Upper lobe of left lung (tissue), 6 donors: ENCODE measurements around the gene SUCLG1. TPM values are rescaled to one million over a fixed set of nuclear protein-coding genes. Genes with fewer than 3 reads are reported as not detected.

Experiments
- ATAC-seq, 2 donors: fragments of 200-7000 bp; cut with Tn5 transposase; one replicate each; pipeline ENCODE4 v1.9.1; 2022; ENCODE audit warnings: mild to moderate bottlenecking in 2 of 2, moderate library complexity in 2 of 2; ENCODE audit not compliant: low FRiP score in 2 of 2
- DNase-seq, 2 donors: peaks; one replicate each; pipeline ENCODE4 v3.0.0-alpha.2; 2019 to 2020
- H3K27ac ChIP-seq, 4 donors: fragments of 200-600 bp; sonication (generic); one replicate each; pipeline ENCODE4 v1.5.1; 2016 to 2019
- H3K27me3 ChIP-seq, 4 donors: fragments of 200-600 bp; sonication (generic); one replicate each; pipeline ENCODE4 v1.5.1; 2017 to 2019
- H3K36me3 ChIP-seq, 4 donors: fragments of 200-600 bp; sonication (generic); one replicate each; pipeline ENCODE4 v1.5.1; 2016 to 2019
- H3K4me1 ChIP-seq, 4 donors: fragments of 200-600 bp; sonication (generic); one replicate each; pipeline ENCODE4 v1.5.1; 2018 to 2019
- H3K4me3 ChIP-seq, 4 donors: fragments of 200-600 bp; sonication (generic); one replicate each; pipeline ENCODE4 v1.5.1; 2017 to 2019; ENCODE audit warnings: mild to moderate bottlenecking in 2 of 4, moderate library complexity in 1 of 4
- H3K9me3 ChIP-seq, 4 donors: fragments of 200-600 bp; sonication (generic); one replicate each; pipeline ENCODE4 v1.5.1; 2018 to 2019
- EP300 ChIP-seq, 4 donors: sonication (generic); formaldehyde crosslinking; IDR thresholded peaks; one replicate each; pipeline ENCODE4 v1.5.1; 2017; ENCODE audit warnings: antibody characterized with exemption in 4 of 4, control low read depth in 2 of 4
- POLR2A ChIP-seq, 4 donors: fragments of 450-650 bp; IDR thresholded peaks; one replicate each; pipeline ENCODE4 v1.5.1; 2016 to 2017; ENCODE audit warnings: antibody characterized with exemption in 4 of 4, mild to moderate bottlenecking in 2 of 4
- POLR2AphosphoS5 ChIP-seq, 2 donors: sonication (generic); formaldehyde crosslinking; IDR thresholded peaks; one replicate each; pipeline ENCODE4 v1.5.1; 2017; ENCODE audit warnings: antibody characterized with exemption in 2 of 2
- WGBS, 2 donors: methylation state at CpG; one replicate each; pipeline ENCODE4 v1.1.5; 2017 to 2018; 5-methylcytosine and 5-hydroxymethylcytosine counted together
- total RNA-seq, 6 donors: library from RNA; depleted of rRNA in 4 of 6; stranded (reverse); fragments of >200 nt in 4 of 6; gene quantifications; one replicate each; pipeline versions ENCODE4 v1.1.0 to v1.2.1, GENCODE V29; 2016 to 2021
- TF ChIP-seq, protein P1 (sequence below), 6 experiments: fragments of 450-650 bp in 4 of 6; fragments of 200-600 bp in 2 of 6; sonication (generic) in 2 of 6; IDR thresholded peaks; one replicate each; pipeline ENCODE4 v1.5.1; 2016 to 2019; ENCODE audit warnings: antibody characterized with exemption in 6 of 6
- donor health status: DM: no; HTN: no; CAD: no; lungs with moderate emphysema.
- donor health status: DM: no; HTN: yes; CAD: no; lungs with severe emphysema.

SUCLG1 gene
- total RNA-seq, 6 donors from 2014 or later = 25.6 to 80.4 (median 55.3) TPM

DNA sequence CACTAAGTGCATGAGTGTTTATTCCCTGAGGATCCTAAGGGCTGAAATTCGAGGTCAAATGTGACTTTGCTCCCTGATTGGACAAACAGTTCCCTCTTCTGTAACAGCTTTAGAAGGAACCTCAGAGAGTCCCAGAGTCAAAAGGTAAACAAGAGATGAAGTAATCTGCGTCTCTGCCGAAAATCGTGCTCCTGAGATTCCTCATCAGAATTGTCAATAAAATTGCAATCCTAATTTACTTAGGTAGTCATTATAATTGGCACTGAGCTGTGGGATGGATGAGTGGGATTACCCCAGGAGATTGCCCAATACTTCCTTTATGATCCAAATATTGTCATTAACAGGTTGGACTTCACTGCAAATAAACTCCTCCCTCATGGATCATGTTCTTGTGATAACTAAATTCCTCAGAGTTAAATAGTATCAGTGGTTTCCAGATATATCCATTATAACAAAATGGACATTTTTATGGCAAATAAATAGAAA, 907 bp upstream of the SUCLG1 start:
- H3K4me3 ChIP-seq = peak overlapping the region; percentile 84 to 100 (median 90)
- TF ChIP-seq, protein P1, sequence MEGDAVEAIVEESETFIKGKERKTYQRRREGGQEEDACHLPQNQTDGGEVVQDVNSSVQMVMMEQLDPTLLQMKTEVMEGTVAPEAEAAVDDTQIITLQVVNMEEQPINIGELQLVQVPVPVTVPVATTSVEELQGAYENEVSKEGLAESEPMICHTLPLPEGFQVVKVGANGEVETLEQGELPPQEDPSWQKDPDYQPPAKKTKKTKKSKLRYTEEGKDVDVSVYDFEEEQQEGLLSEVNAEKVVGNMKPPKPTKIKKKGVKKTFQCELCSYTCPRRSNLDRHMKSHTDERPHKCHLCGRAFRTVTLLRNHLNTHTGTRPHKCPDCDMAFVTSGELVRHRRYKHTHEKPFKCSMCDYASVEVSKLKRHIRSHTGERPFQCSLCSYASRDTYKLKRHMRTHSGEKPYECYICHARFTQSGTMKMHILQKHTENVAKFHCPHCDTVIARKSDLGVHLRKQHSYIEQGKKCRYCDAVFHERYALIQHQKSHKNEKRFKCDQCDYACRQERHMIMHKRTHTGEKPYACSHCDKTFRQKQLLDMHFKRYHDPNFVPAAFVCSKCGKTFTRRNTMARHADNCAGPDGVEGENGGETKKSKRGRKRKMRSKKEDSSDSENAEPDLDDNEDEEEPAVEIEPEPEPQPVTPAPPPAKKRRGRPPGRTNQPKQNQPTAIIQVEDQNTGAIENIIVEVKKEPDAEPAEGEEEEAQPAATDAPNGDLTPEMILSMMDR (IDR thresholded peaks at IDR 0.05) = no peak
- no peak for TF ChIP-seq POLR2A (IDR thresholded peaks at IDR 0.05)
- TF ChIP-seq POLR2AphosphoS5 (IDR thresholded peaks at IDR 0.05) = no peak
- H3K27me3 ChIP-seq = no peaks in the 10 kb centered on the region
- DNase-seq = no peak
- H3K9me3 ChIP-seq = no peaks in the 10 kb centered on the region
- peaks cover 25 to 39% (median 30%) of the 10 kb centered on the region in 4 donors for H3K4me1 ChIP-seq
- peak overlapping the region in 3 of 4 donors; percentile 92 to 95 (median 94) for H3K27ac ChIP-seq
- ATAC-seq = peak in 1 of 2 donors; percentile 25
- H3K36me3 ChIP-seq = no peaks in the 10 kb centered on the region
- WGBS, 2 donors = 8 to 14% methylated on average over 4 of the region's 4 CpGs

DNA sequence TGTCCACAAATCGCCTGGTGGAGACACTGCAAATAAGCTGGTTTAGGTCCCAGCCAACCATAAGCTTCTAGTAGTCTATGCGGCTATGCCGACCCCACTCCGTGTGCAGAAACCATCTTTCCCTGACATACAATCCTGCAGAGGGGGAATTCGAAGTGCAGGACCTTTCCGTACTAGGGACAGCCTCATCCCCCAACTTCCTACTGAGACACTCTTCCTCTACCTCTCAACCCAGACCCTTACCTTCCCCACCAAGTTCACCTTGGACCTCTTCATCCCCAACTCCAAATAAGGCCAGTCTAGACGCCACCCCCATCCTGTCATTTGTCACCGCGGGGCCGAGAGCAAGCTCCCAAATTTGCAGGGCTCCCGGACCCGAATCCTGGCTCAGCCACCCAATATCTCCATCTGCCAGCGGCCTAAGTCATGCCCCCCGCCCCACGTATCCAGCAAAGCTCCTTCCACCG, 496 bp downstream of the SUCLG1 start:
- ATAC-seq (peak; percentile 36 to 65), DNase-seq (peak in 1 of 2 donors; percentile 36)
- no peak for TF ChIP-seq POLR2A (IDR thresholded peaks at IDR 0.05)
- TF ChIP-seq, protein P1 (IDR thresholded peaks at IDR 0.05) = no peak
- TF ChIP-seq EP300 (IDR thresholded peaks at IDR 0.05) = no peak
- TF ChIP-seq POLR2AphosphoS5 (IDR thresholded peaks at IDR 0.05) = no peak
- Histone ChIP-seq H3K9me3 (no peaks in the 10 kb centered on the region), H3K36me3 (no peaks in the 10 kb centered on the region), H3K27me3 (no peaks in the 10 kb centered on the region), H3K4me1 (peaks cover 25 to 46% (median 30%) of the 10 kb centered on the region in 4 donors), H3K4me3 (peak overlapping the region; percentile 84 to 100 (median 90)), H3K27ac (peak overlapping the region; percentile 85 to 95 (median 93))
- 0 to 1% methylated on average over 13 to 16 of the region's 16 CpGs for WGBS, 2 donors

DNA sequence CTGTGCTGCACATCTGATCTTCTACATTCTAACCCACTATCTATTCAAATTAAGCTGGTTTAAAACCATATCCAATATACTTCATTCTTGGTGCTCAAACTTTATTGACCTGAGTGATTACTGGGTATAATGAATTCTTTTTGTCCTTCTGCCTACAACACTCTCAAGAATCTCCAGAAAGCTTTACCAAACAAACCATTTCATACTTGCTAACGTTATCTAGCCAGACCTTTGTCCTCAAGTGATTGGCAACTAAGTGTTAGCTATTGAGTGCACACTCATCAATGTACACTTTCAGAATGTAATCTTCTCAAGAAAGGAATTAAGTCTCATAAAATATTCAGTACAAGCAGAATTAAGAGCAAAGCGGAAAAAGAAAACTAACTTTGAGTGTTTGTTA, 1.4 kb downstream of the SUCLG1 start:
- H3K4me1 ChIP-seq = peaks cover 25 to 49% (median 30%) of the 10 kb centered on the region in 4 donors

DNA sequence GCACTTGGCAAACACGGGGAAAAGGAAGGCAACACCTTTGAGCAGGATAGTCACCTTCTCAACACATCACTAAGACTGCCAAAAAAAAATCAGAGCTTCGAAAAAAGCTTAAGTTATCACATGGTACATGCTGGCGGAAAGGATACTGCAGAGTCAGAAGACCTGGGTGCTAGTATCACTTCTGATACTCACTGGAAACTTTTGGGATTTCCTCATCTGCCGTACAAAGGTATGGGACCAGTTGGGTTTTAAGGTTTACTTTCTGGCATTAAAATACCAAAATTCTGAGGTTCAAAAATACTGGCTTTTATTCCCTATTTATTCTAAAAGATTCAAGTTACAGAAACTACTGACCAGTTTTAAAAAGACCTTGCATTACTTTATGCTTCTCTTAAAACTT, 2.9 kb downstream of the SUCLG1 start:
- Histone ChIP-seq H3K4me1 (peaks cover 25 to 59% (median 31%) of the 10 kb centered on the region in 4 donors), H3K4me3 (no peak overlapping the region), H3K27me3 (no peaks in the 10 kb centered on the region), H3K27ac (no peak overlapping the region), H3K9me3 (no peaks in the 10 kb centered on the region), H3K36me3 (no peaks in the 10 kb centered on the region)
- no peak for TF ChIP-seq POLR2AphosphoS5 (IDR thresholded peaks at IDR 0.05)
- TF ChIP-seq, protein P1 (IDR thresholded peaks at IDR 0.05) = no peak
- no peak for TF ChIP-seq EP300 (IDR thresholded peaks at IDR 0.05)
- TF ChIP-seq POLR2A (IDR thresholded peaks at IDR 0.05) = no peak
- DNase-seq (no peak), ATAC-seq (no peak)
- WGBS, 2 donors = 64 to 87% methylated on average over 4 of the region's 4 CpGs

More for the DNA sequence above, 1.4 kb downstream of the SUCLG1 start:
- no peaks in the 10 kb centered on the region for H3K27me3 ChIP-seq
- DNase-seq = no peak
- H3K27ac ChIP-seq = no peak overlapping the region
- WGBS, 2 donors = 55 to 63% methylated on average over 2 of the region's 2 CpGs
- H3K36me3 ChIP-seq = no peaks in the 10 kb centered on the region
- no peaks in the 10 kb centered on the region for H3K9me3 ChIP-seq
- H3K4me3 ChIP-seq = no peak overlapping the region
- no peak for ATAC-seq
- TF ChIP-seq, protein P1 (IDR thresholded peaks at IDR 0.05) = no peak
- TF ChIP-seq POLR2AphosphoS5 (IDR thresholded peaks at IDR 0.05) (no peak), POLR2A (IDR thresholded peaks at IDR 0.05) (no peak), EP300 (IDR thresholded peaks at IDR 0.05) (no peak)

DNA sequence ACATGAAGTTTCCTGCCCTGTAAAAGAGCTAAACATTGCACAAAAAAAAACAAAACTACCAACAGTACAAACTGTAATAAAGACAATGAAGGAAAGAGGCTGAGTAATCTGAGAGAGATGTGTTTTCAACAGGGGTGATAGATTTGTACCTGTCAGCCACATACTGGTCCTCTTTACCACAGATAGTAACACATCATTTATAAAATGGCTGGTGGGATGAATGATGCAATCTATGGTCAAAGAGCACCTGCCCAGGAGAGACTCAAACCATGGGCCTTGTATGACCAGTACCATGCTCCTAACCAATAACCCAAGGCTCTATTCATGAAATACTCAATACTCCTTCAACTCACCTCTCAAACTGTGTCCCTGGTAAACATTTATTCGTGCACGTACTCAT, 4.5 kb downstream of the SUCLG1 start:
- Histone ChIP-seq H3K4me1 (peaks cover 24 to 58% (median 33%) of the 10 kb centered on the region in 4 donors), H3K4me3 (no peak overlapping the region), H3K9me3 (no peaks in the 10 kb centered on the region), H3K36me3 (no peaks in the 10 kb centered on the region), H3K27me3 (no peaks in the 10 kb centered on the region), H3K27ac (no peak overlapping the region)
- TF ChIP-seq, protein P1 (IDR thresholded peaks at IDR 0.05) = no peak
- no peak for TF ChIP-seq EP300 (IDR thresholded peaks at IDR 0.05)
- no peak for ATAC-seq
- 88 to 93% methylated on average over 2 of the region's 2 CpGs for WGBS, 2 donors
- no peak for DNase-seq
